Measurements from ENCODE around the gene LRRC32. TPM values are rescaled to one million over a fixed set of nuclear protein-coding genes. Genes with fewer than 3 reads are reported as not detected.
"Not testable (repeated sequence)": the region's sequence is repeated elsewhere in the genome, so short reads cannot be mapped to it uniquely, and the experiment has no call there.

The LRRC32 gene
- total RNA-seq, 1 donor from 2014 or later = 111 TPM

DNA sequence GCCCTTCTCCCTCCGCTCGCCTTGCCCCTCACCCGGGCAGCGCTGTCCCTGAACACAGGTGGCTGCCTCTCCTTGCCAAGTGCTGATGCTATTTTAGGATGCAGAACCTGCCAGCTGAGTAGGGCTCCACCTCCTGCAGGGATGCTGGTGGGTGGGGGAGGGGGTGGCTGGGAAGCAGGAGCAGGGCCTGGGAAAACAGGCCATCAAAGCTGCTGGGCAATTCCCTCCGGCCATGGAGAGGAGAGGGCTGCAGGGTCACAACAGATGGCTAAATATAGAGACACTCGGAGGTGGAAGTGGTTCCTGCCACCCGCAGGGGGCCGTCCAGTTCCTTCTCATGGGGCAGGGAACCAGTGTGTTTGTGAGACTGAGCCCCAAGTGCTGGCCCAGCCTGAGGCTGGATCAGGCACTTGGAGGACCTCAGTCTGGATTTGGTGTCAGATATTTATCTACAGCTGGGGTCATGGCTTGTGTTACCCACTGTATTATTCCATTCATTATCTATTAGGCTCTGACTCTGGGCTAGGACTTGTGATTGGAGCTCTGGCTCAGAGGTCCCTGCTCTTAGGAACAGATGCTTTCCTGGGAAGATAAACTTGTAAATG lies 59.6 kb downstream of the LRRC32 start:
- no peak for DNase-seq
- peaks cover 9% of the 10 kb centered on the region for H3K4me1 ChIP-seq
- intact Hi-C loops (cut with DNase I) = loop anchor here (10.0 kb wide), 1 partner anchor 54 kb away; no protein-coding TSS in a partner anchor
- no peaks in the 10 kb centered on the region for H3K9me3 ChIP-seq
- H3K27ac ChIP-seq = no peak overlapping the region
- no peak overlapping the region for H3K4me3 ChIP-seq
- TF ChIP-seq, protein P1, sequence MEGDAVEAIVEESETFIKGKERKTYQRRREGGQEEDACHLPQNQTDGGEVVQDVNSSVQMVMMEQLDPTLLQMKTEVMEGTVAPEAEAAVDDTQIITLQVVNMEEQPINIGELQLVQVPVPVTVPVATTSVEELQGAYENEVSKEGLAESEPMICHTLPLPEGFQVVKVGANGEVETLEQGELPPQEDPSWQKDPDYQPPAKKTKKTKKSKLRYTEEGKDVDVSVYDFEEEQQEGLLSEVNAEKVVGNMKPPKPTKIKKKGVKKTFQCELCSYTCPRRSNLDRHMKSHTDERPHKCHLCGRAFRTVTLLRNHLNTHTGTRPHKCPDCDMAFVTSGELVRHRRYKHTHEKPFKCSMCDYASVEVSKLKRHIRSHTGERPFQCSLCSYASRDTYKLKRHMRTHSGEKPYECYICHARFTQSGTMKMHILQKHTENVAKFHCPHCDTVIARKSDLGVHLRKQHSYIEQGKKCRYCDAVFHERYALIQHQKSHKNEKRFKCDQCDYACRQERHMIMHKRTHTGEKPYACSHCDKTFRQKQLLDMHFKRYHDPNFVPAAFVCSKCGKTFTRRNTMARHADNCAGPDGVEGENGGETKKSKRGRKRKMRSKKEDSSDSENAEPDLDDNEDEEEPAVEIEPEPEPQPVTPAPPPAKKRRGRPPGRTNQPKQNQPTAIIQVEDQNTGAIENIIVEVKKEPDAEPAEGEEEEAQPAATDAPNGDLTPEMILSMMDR (IDR thresholded peaks at IDR 0.05) = no peak
- ATAC-seq = peak; percentile 20
- no peaks in the 10 kb centered on the region for H3K36me3 ChIP-seq
- no peaks in the 10 kb centered on the region for H3K27me3 ChIP-seq

DNA sequence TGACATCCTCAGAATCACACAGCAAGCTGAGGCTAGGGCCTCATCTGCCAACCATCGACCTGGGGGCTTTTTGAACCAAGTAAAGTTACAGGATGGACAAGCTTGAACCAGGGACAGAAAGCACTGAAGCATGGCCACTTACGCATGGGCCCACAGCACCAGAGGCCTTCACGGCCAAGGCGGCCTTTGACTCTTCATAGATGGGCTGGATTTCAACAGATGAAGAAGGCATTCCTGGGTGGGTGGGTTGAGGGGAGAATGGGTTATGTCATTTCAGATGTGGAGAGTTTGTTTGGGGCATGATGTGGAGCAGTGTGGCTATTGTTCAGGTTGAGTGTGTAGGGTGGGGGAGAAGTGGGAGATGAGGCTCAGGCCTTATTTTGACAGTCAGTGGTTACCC lies 60.2 kb downstream of the LRRC32 start:
- no peaks in the 10 kb centered on the region for H3K36me3 ChIP-seq
- no peak overlapping the region for H3K4me3 ChIP-seq
- DNase-seq (no peak), ATAC-seq (no peak)
- intact Hi-C loops (cut with DNase I) = loop anchor here (10.0 kb wide), 1 partner anchor 54 kb away; no protein-coding TSS in a partner anchor
- H3K4me1 ChIP-seq = peaks cover 10% of the 10 kb centered on the region
- no peak overlapping the region for H3K27ac ChIP-seq
- TF ChIP-seq, protein P1 (IDR thresholded peaks at IDR 0.05) = no peak
- H3K27me3 ChIP-seq = no peaks in the 10 kb centered on the region
- no peaks in the 10 kb centered on the region for H3K9me3 ChIP-seq

DNA sequence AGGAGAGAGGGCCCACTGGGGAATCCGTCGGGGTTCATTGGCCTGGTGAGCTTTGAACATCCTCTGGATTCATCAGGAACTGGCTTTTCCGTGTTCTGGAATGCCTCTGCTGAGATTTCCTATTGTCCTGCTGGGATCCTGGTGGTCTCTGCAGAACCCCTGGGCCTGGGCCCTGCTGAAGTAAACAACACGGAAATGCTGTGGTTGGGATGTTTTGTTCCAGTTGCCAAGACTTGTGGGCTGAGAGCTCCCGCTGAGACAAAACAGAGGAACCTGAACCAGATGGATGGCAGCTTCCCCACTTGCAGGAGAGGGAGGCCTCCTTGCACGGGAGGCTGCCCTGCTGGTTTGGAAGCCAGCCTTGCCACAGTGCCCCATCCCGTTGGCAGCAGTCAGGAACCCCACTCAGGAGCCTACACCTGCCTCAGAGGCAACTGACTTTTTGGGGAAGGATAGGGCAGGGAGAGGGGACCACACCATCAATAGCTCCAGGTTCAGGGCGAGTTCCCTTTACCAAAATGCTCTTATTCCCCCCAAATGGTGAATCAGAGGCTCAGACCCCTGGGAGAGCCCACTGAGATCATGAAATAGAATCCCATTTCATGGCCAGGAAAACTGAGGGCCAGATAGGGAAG lies 60.7 kb downstream of the LRRC32 start:
- DNase-seq (no peak), ATAC-seq (no peak)
- H3K9me3 ChIP-seq = no peaks in the 10 kb centered on the region
- intact Hi-C loops (cut with DNase I) = loop anchor here (10.0 kb wide), 1 partner anchor 55 kb away; no protein-coding TSS in a partner anchor
- TF ChIP-seq, protein P1 (IDR thresholded peaks at IDR 0.05) = no peak
- H3K36me3 ChIP-seq = no peaks in the 10 kb centered on the region
- H3K27me3 ChIP-seq = no peaks in the 10 kb centered on the region
- no peak overlapping the region for H3K4me3 ChIP-seq
- H3K27ac ChIP-seq = no peak overlapping the region
- peaks cover 15% of the 10 kb centered on the region for H3K4me1 ChIP-seq

- intact Hi-C loops (cut with DNase I); H3K27ac ChIP-seq; DNase-seq; H3K36me3 ChIP-seq; ATAC-seq; H3K9me3 ChIP-seq; H3K27me3 ChIP-seq; H3K4me3 ChIP-seq: not testable (repeated sequence)
- H3K4me1 ChIP-seq = peaks cover 20% of the 10 kb centered on the region
Observed at GRCh38 chr11:76608879-76609460, 61.6 kb downstream of the LRRC32 start.

- H3K36me3 ChIP-seq; H3K27me3 ChIP-seq; H3K4me3 ChIP-seq; DNase-seq; H3K27ac ChIP-seq; intact Hi-C loops (cut with DNase I); ATAC-seq; H3K9me3 ChIP-seq: not testable (repeated sequence)
- peaks cover 20% of the 10 kb centered on the region for H3K4me1 ChIP-seq
Observed at GRCh38 chr11:76608228-76608627, 62.3 kb downstream of the LRRC32 start.

Other genes starting within 250 kb of the LRRC32 start
- 20.9 TPM for gene EMSY, start 225.7 kb downstream of the LRRC32 start, total RNA-seq
- gene TSKU, start 112.6 kb upstream of the LRRC32 start, total RNA-seq = 18.1 TPM
- gene ACER3, start 190.2 kb upstream of the LRRC32 start, total RNA-seq = 42.2 TPM

All from upper lobe of right lung (tissue), 1 donor.